GM18858 (cell line): ENCODE results near the gene GRM8.
A peak's percentile ranks its signal among the peaks of the same experiment; 100 is the strongest.
"Not testable (repeated sequence)": the region's sequence is repeated elsewhere in the genome, so short reads cannot be mapped to it uniquely, and the experiment has no call there.

Source experiments
- ATAC-seq: cut with Tn5 transposase; IDR thresholded peaks from one replicate; pipeline ENCODE4 v1.9.1; 2021; ENCODE audit not compliant: unreplicated experiment

Gene GRM8

DNA sequence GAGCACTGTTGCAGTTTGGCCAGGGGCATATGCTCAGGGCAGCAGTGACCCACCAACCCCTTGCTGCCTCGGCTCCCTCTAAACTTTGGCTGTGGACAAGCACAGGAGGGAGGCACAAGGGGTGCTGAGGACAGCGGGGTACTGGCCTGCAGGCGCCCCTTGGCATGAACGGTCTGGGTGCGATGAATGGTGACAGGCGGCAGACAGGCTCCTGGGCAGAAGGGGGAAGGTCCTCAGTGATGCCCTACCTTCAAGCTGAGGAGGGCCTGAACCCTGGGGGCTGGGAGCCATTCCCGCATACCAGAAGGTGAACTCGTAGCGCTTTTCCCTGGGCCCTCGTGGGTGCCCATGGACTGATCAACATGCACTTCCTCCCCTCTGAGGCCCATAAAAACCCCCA lies 567.1 kb downstream of the GRM8 start:
- ATAC-seq = no peak

DNA sequence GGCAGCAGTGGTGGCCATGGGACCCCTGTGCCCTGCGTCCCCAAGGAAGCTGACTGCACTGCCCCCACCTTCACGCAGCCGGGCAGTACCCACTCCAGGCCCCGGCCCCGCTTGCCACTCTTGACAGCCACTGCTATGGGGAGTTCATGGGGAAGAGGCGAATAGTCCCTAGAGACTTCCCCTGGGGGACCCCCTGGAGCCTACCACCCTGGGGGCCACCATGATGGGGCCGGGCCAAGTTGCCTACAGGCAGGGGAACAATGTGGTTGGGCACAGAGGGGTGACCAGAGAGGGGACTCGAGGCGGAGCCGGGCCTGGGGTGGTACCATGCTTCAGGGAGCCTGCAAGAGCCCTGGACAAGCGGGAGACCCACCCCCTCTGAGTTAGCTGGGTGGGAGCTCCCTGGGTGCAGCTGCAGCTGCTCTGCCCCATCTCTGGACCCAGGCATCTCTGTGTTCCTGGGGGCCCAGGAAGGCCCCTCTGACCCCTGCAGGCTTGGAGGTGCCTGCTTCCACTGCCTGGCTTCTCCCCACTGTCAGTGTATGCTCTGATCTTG lies 567.6 kb downstream of the GRM8 start:
- no peak for ATAC-seq

DNA sequence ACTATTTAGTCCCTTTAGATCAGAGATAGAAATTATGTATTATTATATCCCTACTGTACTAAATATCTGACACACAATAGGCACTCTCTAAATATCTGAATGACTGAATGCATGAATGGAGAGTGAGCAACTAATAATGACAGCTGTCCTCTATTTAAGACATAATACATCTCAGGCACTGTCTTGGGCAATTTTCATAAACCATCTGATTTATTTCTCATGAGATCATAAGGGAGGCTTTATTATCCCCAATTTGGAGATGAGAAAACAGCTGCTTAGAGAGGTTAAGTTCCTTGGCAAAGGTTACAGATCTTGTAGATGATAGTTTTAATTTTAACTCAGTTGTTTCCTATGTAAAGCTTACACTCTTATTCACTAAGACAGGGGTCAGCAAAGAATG lies 570.6 kb downstream of the GRM8 start:
- ATAC-seq = no peak

DNA sequence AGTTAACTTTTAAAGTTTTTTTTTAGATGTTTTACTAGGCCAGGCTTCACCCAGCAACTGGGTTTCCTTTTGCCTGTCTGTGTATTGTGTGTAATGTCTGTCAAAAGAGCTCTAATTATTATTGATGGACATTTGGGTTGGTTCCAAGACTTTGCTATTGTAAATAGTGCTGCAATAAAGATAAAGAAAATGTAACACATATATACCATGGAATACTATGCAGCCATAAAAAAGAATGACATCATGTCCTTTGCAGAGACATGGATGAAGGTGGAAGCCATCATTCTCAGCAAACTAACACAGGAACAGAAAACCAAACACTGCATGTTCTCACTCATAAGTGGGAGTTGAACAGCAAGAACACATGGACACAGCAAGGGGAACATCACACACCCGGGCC lies 584.0 kb downstream of the GRM8 start:
- not testable (repeated sequence) for ATAC-seq

DNA sequence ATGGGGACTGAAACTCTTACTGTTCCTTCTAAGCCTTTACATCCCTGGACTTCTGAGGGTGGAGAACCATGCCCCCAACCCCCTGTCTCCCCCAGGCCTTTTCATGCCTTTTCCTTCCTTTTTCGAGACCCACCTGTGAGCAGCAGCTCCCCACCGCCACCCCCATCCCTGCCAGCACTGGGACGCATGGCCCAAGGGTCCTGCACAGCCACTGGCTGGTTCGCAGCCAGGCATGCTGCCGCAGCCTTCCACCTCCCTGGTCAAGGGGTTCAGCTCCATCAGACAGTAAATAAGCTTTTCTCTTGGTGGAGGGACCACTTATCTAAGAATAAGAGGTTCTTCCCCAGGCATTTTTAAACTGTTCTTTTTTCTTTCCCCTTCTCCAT lies 584.4 kb downstream of the GRM8 start:
- ATAC-seq = no peak

DNA sequence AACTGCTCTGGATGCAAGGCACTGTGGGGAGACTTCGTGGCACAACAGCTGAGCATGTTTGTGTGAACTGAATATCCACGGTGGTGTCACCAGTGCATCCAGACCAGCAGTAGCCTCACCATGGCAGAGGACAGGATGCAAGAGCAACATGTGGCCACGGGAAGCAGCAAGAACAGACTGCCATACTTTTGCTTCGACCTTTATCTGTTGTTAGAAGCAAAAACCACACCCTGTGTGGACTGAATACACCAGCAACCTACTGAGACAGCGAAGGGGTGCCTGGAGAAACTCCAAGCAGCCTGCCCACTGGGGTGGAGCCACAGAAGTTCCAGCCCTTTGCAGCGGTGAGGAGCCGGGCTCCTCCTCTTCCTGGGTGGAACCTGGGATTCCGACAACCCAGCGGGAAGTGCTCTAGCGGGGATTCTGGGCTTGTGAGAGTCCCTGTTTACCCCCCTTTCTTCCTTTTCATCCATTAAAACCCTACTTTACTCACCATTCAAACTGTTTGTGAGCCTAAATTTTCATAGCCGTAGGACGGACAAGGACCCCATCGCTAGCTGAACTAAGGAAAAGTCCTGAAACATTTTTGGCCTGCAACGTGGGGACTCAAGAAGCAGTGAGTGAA lies 584.9 kb downstream of the GRM8 start:
- no peak for ATAC-seq

DNA sequence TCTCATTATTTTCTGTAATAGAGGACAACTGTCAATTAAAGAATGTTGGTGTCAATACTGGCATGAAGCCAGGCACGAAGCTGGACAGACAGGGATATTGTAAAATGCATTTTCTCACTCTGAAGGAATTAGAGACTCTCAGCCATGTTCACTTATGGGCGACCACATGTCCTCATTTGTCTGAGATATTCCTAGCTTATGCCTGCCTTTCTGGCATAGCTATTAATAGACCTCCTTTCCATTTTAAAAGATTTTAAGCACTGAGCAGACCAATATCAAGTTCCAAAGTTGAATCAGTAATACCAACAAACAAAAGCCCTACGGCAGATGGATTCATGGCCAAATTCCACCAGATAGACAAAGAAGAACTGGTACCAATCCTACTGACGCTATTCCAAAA lies 589.9 kb downstream of the GRM8 start:
- no peak for ATAC-seq

DNA sequence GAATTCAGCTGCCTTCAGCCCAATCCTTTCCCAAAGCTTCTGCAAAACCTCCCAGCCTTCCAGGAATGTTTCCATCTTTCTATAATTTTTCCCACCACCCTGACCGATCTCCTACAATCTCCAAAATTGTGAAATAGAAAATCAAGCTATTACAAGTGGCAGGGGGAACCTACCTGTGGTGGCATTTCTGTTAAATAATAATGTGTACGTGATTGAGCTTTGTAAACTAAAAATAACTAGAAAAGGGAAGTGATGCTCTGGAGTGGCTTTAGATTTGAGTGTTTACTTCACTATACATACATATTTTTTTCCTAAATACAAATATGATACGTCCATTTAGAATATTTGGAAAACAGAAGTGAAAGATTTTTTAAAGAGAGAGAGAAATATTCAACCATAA lies 593.6 kb downstream of the GRM8 start:
- peak; percentile 89 for ATAC-seq

DNA sequence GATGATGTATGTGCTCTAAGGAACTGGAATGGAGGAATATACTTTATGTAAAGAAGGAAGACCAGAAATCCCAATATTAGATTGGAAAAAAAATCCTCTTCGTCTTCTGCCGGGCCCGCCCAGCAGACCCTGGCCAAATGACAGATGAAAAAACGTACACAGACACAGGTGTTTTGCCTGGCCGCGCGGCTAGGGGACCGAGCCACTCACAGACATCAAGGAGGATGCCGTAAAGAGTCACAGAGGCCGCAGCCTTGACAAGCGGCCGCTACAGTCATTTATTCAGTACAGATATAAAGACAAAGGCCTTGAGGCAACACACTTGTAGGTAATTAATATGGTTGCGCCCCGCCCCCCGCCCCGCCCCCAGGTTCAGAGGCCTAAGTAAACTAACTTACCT lies 594.1 kb downstream of the GRM8 start:
- ATAC-seq = peak; percentile 10

DNA sequence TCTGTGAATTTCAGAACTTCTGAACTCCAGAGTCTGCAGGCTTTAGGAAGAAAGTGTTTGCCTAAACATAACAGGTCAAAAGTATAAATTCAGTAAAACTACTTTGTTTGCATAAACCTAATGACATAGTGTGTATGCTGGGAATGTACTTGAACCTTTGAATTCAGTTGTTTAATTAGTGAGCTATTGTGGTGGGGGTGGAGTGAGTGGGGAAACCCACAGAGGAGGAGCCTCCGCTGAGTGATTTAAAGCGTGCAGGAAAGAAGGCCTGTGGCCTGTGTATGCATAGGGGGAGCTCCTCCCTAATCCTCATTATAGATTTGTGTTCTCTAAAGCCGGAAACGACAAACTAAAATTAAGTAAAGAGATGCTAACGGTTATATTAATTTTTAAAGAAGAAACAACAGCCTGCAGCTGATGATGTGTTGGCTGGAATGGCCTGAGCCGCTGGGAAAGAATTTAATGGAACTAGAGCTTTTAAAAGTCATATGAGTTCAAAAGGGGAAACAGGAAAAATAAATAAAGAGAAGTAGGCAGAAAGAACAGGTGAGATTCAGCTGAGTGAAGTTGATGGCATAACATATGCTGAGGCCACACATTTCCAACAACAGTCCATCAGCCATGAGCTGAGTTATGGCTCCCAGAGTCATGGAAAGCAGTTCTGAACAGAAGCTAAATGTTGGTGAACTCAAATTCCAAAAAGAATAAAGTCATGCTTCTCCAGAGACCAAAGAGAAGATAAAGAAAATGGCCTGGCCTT lies 595.0 kb downstream of the GRM8 start:
- ATAC-seq = peak; percentile 56

DNA sequence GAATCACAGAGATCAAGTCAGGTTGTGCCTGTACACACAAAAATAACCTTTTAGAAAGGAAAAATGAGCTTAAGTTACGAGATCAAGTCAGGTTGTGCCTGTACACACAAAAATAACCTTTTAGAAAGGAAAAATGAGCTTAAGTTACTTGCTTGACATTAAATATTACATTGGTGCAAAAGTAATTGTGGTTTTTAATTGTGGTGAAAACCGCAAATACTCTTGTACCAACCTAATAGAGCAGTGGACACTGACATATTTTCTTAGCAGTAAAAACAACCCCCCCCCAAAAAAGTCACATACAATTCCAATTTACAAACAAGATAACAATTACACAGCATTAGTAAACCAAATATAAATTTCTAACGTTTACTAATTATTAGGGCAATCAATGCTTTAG lies 595.6 kb downstream of the GRM8 start:
- no peak for ATAC-seq

DNA sequence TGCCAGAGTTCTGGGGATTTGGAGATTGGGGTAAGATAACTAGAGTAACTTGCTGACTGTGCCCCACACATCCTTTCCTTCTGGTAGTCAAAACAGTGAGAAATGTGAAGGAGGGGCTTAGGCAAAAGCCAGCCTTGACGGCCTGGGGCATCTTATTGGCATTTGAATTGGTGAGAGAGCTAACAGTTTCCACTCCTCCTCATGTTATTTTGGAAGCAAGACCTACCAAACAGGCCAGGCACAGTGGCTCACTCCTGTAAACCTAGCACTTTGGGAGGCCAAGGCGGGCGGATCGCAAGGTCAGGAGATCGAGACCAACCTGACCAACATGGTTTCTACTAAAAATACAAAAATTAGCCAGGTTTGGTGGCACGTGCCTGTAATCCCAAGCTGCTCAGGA lies 596.6 kb downstream of the GRM8 start:
- no peak for ATAC-seq

DNA sequence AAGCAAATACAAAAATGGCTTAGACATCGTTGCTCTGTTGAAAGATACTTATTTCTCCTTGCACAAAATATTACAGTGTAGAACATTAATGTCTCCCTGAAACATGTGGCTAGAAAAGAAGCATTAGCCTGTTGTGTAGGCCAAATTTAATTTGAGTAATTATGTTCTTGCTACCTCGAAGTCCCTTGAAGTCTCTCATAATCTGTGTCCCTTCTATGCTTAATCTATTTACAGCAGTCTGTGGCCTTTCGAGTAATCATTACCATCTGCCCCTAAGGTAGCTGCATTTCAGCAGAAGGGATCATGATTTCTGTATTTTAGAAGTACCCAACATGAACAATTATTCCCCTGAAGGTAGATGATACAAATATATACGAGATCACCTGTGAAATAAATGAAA lies 615.2 kb downstream of the GRM8 start:
- ATAC-seq = no peak

DNA sequence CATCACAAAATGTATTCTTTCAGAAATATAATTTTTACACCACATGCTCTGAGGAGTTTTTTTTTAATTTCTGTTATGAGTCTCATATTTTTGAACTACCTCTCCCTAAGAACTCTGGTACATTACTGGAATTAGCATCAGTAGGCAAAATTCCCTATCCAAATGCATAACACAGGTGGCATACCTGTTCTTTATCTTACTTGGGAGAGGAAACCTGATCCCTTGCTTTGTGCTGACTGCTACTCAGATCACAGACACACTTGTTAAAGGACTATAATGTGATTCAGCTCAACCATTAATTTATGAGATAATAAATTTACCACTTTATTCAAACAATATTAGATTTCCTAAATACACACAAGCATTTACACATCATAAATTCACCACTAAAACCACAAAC lies 617.2 kb downstream of the GRM8 start:
- ATAC-seq = no peak

DNA sequence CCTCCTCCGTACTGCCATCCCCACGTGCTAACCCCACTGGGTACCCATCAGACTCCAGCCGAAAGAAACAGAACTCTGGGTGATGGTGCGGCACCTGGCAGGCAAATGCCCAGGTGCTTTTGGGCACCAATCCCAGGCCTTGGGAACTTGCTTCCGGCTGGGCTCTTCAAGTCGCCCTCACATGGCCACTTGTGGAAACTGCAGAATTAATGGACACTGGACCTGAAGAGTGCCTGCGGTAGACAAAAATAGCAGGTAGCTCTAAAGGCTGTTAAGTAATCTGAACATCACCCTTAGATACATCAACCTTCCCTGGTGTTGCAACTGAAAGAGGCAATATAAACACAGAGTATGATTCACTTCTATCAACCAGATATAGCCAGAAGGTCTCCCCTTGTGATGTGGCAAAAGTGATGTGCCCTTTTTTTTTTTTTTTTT lies 644.4 kb downstream of the GRM8 start:
- ATAC-seq = no peak

DNA sequence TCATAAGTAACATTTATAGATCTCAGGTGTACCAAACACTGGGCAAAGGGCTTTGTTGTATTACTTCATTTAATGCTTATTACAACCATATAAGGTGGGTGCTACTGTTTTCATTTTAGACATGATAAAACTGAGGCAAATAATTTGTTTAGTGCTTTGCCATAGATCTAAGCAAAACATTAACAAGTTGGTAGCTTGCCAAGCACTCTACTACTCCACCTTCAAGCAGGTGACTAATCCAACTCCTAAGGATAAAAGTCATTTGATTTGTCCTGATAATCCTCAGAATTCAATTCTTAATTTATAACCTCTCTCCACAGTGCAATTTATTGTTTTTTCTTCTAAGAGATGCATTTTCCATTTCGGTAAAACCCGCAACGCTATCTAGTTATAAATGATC lies 646.4 kb downstream of the GRM8 start:
- no peak for ATAC-seq

DNA sequence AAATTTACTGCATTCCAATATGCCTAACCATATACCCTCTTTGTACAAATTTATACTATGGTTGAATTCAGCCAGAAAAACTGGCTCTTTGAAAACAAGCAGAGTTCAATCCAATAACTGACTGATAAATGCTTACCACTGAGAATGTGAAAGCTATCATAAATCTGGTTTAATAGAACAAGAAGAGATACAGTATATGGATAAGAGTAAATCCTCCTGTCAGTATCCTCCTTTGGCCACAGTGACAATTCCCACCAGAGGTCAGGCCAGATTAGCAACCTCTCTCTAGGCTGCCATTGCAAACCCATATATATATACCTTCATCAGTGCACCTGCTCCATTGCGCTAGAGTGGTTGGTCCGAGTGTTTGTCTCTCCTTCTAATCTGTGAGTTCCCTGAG lies 647.2 kb downstream of the GRM8 start:
- no peak for ATAC-seq

DNA sequence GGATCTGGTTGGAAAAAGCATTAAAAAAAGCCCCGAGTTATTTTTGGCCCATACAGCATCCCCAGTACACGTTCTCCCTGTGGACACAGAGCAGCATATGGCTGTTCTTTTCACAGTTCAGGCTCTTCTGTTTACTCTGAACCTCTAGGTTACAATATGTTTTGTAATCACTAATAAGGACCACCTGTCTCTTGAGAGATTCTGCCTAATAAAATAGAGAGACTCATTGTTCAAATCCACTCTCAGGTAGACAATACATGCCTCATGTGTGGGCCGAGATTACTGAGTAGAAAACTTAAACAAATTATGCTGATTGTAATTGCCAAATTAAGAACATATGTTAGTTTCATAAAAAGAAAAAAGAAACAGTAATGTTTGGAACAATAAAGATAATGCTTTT lies 647.7 kb downstream of the GRM8 start:
- ATAC-seq = no peak

DNA sequence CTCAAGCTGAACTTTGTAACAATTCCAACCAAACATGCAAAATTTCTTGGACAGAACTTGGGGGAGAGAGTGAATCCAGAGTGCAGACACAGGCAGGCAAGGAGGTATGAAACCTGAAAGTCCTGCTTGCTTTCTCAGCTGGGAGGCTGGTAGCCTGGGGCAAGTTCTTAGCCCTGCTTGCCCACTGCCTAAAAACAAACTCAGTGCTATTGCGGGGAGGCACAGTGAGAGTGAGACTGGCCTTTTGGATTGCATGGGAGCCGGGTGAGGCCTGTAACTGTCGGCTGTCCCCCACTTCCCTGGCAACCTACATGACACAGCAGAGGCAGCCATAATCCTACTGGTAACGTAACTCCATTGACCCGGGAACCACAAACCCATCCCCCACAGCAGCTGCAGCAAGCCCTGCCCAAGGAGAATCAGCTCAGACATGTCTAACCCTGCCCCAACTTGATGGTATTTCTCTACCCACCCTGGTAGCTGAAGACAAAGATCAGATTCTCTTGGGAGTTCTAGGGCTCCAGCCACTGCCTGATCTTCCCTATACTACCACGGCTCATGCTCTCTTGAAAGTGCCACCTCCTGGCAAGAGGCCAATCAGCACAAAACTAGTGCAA lies 663.6 kb downstream of the GRM8 start:
- no peak for ATAC-seq

DNA sequence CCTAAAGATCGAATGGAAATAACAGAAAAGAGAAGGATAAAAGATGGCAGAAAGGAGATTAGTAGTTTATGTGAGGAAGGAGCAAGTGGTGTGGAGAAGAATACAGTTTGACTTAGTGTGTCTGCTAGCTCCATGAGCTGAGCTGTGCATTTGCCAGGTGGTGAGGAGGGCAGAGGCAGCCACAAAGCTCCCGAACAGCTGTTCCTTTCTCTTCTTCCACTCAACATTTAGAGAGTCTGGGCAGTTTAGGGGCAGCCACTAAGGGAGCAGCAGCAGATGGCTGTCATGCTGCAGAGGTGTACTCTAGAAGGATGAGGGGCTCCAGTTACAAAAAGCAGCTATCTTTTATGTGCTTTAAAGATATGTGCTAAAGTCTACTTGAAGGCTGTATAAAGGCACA lies 674.4 kb downstream of the GRM8 start:
- no peak for ATAC-seq

DNA sequence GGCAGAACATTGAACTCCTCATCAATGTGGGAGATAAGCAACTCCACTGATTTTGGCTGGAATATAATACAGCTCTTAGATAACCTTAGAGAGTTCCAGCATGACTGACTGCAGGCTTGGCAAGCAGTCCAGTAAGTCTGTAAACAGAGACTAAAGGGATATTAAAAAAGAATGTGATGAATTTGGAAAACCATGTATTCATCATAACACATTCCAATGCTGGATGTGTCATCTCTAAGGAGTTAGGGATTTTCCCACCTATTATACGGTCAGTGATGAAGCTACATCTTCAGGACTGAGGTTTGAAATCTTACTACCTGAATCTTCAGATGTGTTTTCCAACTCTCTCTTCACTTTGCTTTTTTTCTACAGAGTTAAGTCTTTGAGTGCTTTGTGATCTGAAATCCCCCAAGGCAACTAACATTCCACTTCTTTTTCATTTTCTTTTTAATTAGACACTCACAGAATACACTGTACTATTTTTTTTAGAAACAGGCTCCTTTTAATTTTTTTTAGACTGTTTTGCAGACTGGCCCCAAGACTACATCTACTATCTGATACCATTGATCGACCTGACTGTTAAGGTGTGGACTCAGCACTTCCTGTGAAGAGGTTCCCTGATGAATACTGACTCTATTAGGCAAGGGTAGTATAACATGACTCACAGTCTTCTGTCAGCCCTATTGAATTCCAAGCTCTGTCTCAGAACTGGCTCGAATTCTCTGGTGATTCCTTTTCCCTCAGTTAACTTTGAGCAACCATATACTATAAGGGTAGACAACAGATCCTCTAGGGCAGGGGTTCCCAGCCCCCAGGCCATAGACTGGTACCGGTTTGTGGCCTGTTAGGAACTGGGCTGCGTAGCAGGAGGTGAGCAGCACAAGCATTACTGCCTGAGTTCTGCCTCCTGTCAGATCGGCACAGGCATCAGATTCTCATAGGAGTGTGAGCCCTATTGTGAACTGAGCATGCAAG lies 678.2 kb downstream of the GRM8 start:
- no peak for ATAC-seq
